ENCODE results near the gene ORAI2.
A peak's percentile ranks its signal among the peaks of the same experiment; 100 is the strongest.
"Not testable (repeated sequence)": the region's sequence is repeated elsewhere in the genome, so short reads cannot be mapped to it uniquely, and the experiment has no call there.

Gene ORAI2

DNA sequence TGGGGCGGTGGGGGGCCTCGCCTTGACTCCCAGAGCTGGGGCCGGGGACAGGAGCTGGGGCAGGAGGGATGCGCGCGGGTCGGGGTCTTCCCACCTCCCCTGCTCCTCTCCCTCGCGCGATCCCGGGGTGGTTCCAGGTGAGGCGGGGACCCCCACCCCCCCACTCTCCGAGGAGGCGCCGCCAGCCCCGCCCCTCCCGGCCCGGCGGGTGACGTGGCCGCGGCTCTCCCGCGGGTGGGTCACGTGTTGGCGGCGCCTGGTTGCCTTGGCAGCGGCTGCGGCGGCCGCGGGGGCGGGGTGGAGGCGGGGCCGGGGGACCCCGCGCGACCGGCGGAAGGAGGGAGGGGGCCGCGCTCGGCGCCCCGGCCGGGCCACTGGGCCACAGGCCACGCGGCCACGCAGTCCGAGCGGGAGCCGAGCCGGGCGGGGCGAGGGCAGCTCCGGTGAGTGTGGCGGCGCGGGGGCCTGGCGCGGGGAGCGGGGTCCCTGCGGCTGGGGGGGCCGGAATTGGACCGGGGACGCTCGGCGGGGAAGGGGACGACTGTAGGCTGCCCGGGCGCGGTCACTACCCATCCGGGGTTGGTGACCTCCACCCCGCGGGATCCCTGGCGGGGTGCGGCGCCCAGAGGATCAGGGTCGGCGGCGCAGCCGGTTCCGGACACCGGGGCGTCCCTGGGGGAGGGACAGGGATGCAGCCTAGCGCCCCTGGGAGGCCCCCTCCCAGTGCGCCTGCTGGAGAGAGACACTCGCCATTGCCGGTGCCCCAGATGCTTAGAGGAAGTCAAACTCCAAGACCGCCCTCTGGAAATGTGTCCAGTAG, at the start of gene ORAI2:
Gene ORAI2, plus strand, starts transcription at position 357 of the 820 bp plus-strand sequence. CDS start 5,382 bp downstream, outside the sequence.
- peak within 1 kb of the TSS; percentile 79 for H3K27ac Mint-ChIP-seq
- no peaks in the 10 kb centered on the region for H3K9me3 Mint-ChIP-seq
- no peaks in the 10 kb centered on the region for H3K36me3 Mint-ChIP-seq
- peaks cover 57% of the 10 kb centered on the region for H3K4me1 Mint-ChIP-seq
- H3K4me3 Mint-ChIP-seq = peak within 1 kb of the TSS; percentile 86
- H3K27me3 Mint-ChIP-seq = no peaks in the 10 kb centered on the region

DNA sequence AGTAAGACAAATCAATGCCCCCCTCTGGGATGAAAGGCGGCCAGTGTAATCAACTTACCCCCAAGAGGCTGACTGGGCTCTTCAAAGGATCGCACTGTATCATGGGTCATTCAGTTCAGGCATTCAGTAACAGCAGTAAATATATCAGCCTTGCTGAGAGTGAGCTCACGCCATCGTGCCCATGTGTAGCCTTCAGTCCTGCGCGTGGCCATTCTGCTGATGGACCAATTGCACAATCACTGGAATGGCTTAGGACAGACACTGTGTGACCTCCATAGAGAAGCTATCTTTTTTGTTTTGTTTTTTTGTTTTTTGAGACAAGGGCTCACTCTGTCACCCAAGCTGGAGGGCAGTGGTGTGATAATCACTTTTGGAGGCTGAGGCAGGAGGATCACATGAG, 46.3 kb upstream of the ORAI2 start:
- peaks cover 3% of the 10 kb centered on the region for H3K36me3 Mint-ChIP-seq
- H3K9me3 Mint-ChIP-seq = no peaks in the 10 kb centered on the region
- H3K4me1 Mint-ChIP-seq = peaks cover 3% of the 10 kb centered on the region
- H3K4me3 Mint-ChIP-seq = no peak overlapping the region
- no peaks in the 10 kb centered on the region for H3K27me3 Mint-ChIP-seq
- peak overlapping the region; percentile 35 for H3K27ac Mint-ChIP-seq

- H3K36me3 Mint-ChIP-seq = peaks cover 3% of the 10 kb centered on the region
- no peak overlapping the region for H3K4me3 Mint-ChIP-seq
- H3K9me3 Mint-ChIP-seq = no peaks in the 10 kb centered on the region
- no peak overlapping the region for H3K27ac Mint-ChIP-seq
- no peaks in the 10 kb centered on the region for H3K27me3 Mint-ChIP-seq
- H3K4me1 Mint-ChIP-seq = peaks cover 3% of the 10 kb centered on the region
Measured at GRCh38 chr7:102389810-102390209, 43.6 kb upstream of the ORAI2 start.

GRCh38 chr7:102390697-102391484, 42.5 kb upstream of the ORAI2 start:
- no peak overlapping the region for H3K4me3 Mint-ChIP-seq
- peaks cover 8% of the 10 kb centered on the region for H3K4me1 Mint-ChIP-seq
- H3K27ac Mint-ChIP-seq = no peak overlapping the region
- no peaks in the 10 kb centered on the region for H3K9me3 Mint-ChIP-seq
- H3K36me3 Mint-ChIP-seq = peaks cover 3% of the 10 kb centered on the region
- no peaks in the 10 kb centered on the region for H3K27me3 Mint-ChIP-seq

DNA sequence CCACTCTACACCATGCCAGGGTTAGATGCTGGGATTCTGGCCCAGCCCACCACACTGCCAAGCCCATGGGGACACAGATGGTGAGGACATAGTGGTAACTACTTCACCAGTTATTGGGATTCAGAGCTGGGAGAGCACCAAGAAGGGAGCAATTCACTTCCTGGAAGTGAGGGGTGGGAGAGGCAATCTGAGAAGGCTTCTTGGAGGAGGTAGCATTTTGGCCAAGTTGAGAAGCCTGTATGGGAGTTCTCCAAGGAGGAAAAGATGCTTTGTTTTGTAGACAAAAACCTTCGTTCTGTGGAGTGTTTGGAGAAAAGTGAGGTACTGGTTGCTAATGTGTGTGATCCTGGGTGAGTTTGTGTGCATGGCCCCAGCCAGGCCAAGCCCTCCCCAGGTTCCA, 41.0 kb upstream of the ORAI2 start:
- Mint-ChIP-seq H3K4me1 (peaks cover 14% of the 10 kb centered on the region), H3K27me3 (no peaks in the 10 kb centered on the region), H3K36me3 (peaks cover 2% of the 10 kb centered on the region), H3K27ac (no peak overlapping the region), H3K9me3 (no peaks in the 10 kb centered on the region), H3K4me3 (no peak overlapping the region)

DNA sequence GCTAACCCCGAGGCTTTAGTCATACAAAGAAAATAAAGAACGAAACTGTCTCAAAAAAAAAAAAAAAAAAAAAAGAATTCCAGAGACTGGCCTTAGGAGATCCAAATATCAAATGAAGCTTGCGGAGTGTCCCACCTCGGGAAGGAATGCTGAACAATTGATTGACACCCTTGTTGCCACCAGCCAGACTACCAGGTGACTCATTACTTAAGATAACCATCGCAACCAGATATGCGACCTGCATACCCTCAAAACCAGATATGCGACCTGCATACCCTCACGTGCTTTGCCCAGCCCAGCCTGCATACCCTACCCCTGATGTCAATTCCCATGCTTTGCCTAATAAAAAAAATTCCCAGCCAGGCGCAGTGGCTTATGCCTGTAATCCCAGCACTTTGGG, 39.9 kb upstream of the ORAI2 start:
- Mint-ChIP-seq H3K36me3 (peaks cover 4% of the 10 kb centered on the region), H3K9me3 (no peaks in the 10 kb centered on the region), H3K27me3 (no peaks in the 10 kb centered on the region), H3K4me1 (peaks cover 18% of the 10 kb centered on the region), H3K27ac (no peak overlapping the region), H3K4me3 (no peak overlapping the region)

DNA sequence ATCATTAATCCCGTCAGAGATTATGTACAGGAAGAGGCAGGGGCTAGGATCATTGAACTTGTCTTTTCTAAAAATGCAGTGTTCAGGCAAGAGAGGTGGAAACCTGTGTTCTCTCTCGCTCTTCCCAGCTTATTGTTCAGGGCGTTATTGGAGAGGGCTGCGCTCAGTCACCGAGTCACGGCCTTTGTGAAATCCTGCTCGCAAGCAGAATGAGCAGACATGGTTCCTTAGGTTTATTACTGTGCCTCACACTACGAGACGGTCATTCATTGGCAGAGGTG, 37.8 kb upstream of the ORAI2 start:
- Mint-ChIP-seq H3K4me3 (peak overlapping the region; percentile 95), H3K9me3 (no peaks in the 10 kb centered on the region), H3K36me3 (peaks cover 9% of the 10 kb centered on the region), H3K4me1 (peaks cover 18% of the 10 kb centered on the region), H3K27ac (peak overlapping the region; percentile 49), H3K27me3 (no peaks in the 10 kb centered on the region)

DNA sequence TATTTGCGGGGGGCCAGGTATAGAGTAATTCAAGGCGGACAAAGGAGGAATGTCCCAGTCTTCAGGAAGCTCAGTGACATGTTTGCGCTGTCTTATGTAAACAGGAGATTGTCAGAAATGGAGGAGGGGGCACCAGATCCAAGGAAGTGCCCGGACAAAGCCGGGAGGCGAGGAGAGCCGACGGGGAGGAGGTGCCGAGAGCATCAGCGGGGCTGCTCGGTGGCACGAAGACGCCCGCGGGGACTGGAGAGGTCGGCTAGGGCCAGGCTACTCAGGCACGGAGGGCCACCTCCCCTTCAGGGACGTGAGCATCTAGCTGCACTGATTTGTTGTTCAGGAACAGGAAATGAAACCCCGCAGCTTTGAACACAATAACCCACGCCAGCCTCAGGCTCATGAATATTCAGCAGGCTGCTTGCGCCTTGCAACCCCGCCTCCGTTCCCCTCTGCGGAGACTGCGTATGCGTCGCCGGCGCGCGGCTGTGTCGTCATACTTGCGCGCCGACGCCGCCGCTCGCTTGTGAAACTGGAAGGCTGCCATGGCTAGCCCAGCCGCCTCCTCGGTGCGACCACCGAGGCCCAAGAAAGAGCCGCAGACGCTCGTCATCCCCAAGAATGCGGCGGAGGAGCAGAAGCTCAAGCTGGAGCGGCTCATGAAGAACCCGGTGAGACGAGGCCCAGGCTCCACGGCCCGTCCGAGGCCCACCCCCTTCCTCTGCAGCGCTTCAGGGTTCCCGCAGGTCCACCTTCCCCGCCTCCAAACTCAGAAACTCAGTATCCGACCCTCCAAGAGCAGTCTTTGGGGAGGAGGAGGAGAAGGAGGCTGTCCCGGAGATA, 37.3 kb upstream of the ORAI2 start, which contains the start of gene PRKRIP1:
Gene PRKRIP1, plus strand, starts transcription at position 491 of the 837 bp plus-strand sequence. Its CDS starts 49 bp downstream, at position 540.
- Mint-ChIP-seq H3K4me1 (peaks cover 21% of the 10 kb centered on the region), H3K27me3 (no peaks in the 10 kb centered on the region), H3K9me3 (no peaks in the 10 kb centered on the region), H3K36me3 (peaks cover 11% of the 10 kb centered on the region), H3K4me3 (peak within 1 kb of the TSS; percentile 95), H3K27ac (peak within 1 kb of the TSS; percentile 93)

DNA sequence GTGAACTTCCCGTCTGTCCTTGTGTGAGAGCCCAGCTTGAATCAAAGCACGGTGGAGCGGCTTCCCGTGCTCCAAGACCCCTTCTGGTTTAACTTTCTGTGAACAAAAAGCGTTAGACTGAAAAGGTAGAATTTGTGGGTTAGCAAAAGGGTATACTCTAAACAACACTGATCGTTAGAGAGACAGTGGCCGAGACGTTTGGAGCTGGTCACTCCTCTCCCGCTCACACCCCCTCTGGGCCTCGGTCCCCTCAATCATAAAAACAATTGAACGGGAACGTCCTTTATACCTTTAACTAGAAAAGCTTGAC, 36.7 kb upstream of the ORAI2 start:
- H3K27me3 Mint-ChIP-seq = no peaks in the 10 kb centered on the region
- H3K4me1 Mint-ChIP-seq = peaks cover 21% of the 10 kb centered on the region
- no peaks in the 10 kb centered on the region for H3K9me3 Mint-ChIP-seq
- peaks cover 12% of the 10 kb centered on the region for H3K36me3 Mint-ChIP-seq
- H3K27ac Mint-ChIP-seq = peak overlapping the region; percentile 93
- H3K4me3 Mint-ChIP-seq = peak overlapping the region; percentile 95

DNA sequence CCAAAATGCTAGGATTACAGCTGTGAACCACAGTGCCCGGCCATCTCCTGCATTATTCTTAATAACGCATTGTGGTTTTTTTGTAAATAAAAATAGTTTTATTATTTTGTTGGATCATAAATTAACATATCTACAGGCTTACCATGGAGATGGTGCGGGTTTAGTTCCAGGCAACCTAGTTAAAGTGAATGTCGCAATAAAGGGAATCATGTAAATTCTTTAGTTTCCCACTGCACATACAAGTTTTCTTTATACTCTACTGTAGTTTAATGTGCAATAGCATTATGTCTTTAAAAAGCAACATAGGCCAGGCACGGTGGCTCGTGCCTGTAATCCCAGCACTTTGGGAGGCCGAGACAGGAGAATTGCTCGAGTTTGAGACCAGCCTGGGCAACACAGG, 34.8 kb upstream of the ORAI2 start:
- Mint-ChIP-seq H3K36me3 (peaks cover 13% of the 10 kb centered on the region), H3K9me3 (no peaks in the 10 kb centered on the region), H3K4me3 (no peak overlapping the region), H3K4me1 (peaks cover 18% of the 10 kb centered on the region), H3K27ac (no peak overlapping the region), H3K27me3 (no peaks in the 10 kb centered on the region)

DNA sequence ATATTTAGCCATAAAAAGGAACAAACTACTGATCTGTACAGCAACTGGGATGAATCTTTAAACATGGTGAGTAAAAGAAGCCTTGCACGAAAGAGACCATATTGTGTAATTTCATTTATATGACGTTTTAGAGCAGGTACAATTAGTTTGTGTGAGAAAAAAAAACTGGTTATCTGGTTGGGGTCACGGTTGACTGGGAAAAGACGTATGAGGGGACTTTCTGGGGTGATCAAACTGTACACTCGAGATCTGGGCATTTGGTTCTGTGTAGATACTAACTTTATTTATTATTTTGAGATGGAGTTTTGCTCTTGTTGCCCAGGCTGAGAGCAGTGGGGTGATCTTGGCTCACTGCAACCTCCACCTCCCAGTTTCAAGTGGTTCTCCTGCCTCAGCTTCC, 33.0 kb upstream of the ORAI2 start:
- Mint-ChIP-seq H3K4me1 (peaks cover 24% of the 10 kb centered on the region), H3K4me3 (no peak overlapping the region), H3K27me3 (no peaks in the 10 kb centered on the region), H3K36me3 (peaks cover 13% of the 10 kb centered on the region), H3K27ac (no peak overlapping the region), H3K9me3 (no peaks in the 10 kb centered on the region)

- Mint-ChIP-seq H3K4me3 (no peak overlapping the region), H3K27me3 (no peaks in the 10 kb centered on the region), H3K36me3 (peaks cover 12% of the 10 kb centered on the region), H3K27ac (peak overlapping the region; percentile 35), H3K4me1 (peaks cover 10% of the 10 kb centered on the region), H3K9me3 (no peaks in the 10 kb centered on the region)
Measured at GRCh38 chr7:102403563-102403962, 29.8 kb upstream of the ORAI2 start.

DNA sequence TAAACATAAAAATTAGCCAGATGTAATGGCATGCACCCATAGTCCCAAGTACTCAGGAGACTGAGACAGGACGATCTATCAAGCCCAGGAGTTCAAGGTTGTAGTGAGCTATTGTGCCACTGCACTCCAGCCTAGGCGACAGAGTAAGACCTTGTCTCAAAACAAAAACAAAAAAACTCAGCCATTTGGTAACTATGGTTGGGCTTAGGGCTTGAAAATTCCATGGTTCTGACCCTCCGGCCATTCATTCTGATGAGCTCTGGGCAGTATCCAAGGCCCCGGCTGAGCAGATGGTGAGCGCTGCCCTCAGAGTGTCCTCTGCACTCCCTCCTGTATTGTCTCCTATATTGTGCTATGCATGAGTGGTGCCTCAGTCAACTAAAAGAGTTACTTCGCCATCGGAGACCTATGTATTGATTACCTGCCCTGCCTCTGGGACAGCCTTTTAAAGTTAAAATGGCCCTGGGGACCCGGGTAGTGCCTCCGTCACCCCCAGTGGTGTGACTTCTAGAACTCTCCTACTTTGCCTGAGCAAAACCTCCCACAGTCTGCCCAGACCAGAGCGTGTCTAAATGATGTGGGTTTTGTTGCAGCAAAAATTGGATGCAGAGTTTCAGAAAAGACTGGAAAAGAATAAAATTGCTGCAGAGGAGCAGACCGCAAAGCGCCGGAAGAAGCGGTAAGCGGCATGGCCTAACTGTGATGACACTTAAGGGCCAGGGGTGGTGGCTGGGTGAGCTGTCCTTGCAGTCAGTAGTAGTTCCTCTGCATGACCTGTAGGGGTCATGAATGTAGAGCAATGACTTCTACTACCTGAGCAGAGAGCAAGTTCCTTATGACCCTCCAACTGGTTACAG, 29.1 kb upstream of the ORAI2 start:
- H3K9me3 Mint-ChIP-seq = no peaks in the 10 kb centered on the region

GRCh38 chr7:102404862-102405188, 28.6 kb upstream of the ORAI2 start:
- H3K4me1 Mint-ChIP-seq, H3K27me3 Mint-ChIP-seq, H3K4me3 Mint-ChIP-seq, H3K27ac Mint-ChIP-seq, H3K9me3 Mint-ChIP-seq: not testable (repeated sequence)
- H3K36me3 Mint-ChIP-seq = peaks cover 14% of the 10 kb centered on the region

More for the DNA sequence above, 29.1 kb upstream of the ORAI2 start:
- peaks cover 12% of the 10 kb centered on the region for H3K36me3 Mint-ChIP-seq
- H3K4me1 Mint-ChIP-seq = peaks cover 10% of the 10 kb centered on the region
- no peaks in the 10 kb centered on the region for H3K27me3 Mint-ChIP-seq
- H3K4me3 Mint-ChIP-seq = no peak overlapping the region
- H3K27ac Mint-ChIP-seq = no peak overlapping the region

DNA sequence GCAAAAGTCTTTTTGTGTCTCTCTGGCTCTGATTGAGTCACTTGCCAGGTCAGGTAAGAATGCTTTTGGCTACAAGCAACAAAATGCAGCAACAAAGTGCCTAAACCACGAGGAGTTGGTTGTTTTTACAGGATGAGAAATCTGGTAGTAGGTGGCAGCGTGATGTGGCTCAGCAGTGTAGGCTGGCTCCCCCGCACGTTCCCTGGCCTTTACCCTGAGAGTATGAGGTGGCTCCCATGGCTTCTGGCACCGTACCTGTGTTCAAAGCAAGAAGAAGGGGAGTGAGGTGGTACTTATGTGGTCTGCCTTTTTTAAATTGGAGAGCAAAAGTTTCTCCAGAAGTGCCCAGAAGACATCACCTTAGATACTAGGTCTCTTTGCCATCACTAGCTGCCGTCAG, 25.5 kb upstream of the ORAI2 start:
- H3K4me3 Mint-ChIP-seq = no peak overlapping the region
- H3K27me3 Mint-ChIP-seq = no peaks in the 10 kb centered on the region
- no peaks in the 10 kb centered on the region for H3K9me3 Mint-ChIP-seq
- H3K27ac Mint-ChIP-seq = no peak overlapping the region
- peaks cover 15% of the 10 kb centered on the region for H3K36me3 Mint-ChIP-seq
- peaks cover 6% of the 10 kb centered on the region for H3K4me1 Mint-ChIP-seq

Data from activated naive CD4-positive, alpha-beta T cell treated with anti-CD3 and anti-CD28 coated beads, Interleukin-2, amount 50 U/mL, for 24 hours (primary cell).